RWPE2 (cell line): ENCODE measurements around the gene HMX1.

ENCODE experiments used
- ATAC-seq: fragments of 200-7000 bp; cut with Tn5 transposase; 3 replicates; pipeline ENCODE4 v1.9.1; 2021; ENCODE audit warnings: low read depth
- DNase-seq: peaks from one replicate; pipeline ENCODE4 v3.0.0-alpha.2; 2020; ENCODE audit warnings: low spot score
- H3K27ac ChIP-seq: fragments of 450-650 bp; 2 replicates; pipeline ENCODE4 v1.5.1; 2017; ENCODE audit warnings: mild to moderate bottlenecking; ENCODE audit not compliant: poor library complexity, severe bottlenecking
- H3K27me3 ChIP-seq: fragments of 250-450 bp; sonication (Bioruptor Pico); 2 replicates; pipeline ENCODE4 v1.5.1; 2021; ENCODE audit warnings: mild to moderate bottlenecking, moderate library complexity; ENCODE audit not compliant: insufficient read depth, poor library complexity, severe bottlenecking
- H3K36me3 ChIP-seq: fragments of 250-450 bp; sonication (Bioruptor Pico); 2 replicates; pipeline ENCODE4 v1.5.1; 2020; ENCODE audit warnings: low read depth, mild to moderate bottlenecking, moderate library complexity
- H3K4me1 ChIP-seq: fragments of 250-450 bp; sonication (Bioruptor Pico); 2 replicates; pipeline ENCODE4 v1.5.1; 2021; ENCODE audit warnings: mild to moderate bottlenecking, moderate library complexity; ENCODE audit not compliant: insufficient read depth, poor library complexity, severe bottlenecking
- H3K4me3 ChIP-seq: fragments of 250-450 bp; sonication (Bioruptor Pico); 2 replicates; pipeline ENCODE4 v1.5.1; 2021; ENCODE audit warnings: mild to moderate bottlenecking, moderate library complexity; ENCODE audit not compliant: severe bottlenecking
- H3K9me3 ChIP-seq: fragments of 250-450 bp; sonication (Bioruptor Pico); 2 replicates; pipeline ENCODE4 v1.5.1; 2021; ENCODE audit warnings: mild to moderate bottlenecking, moderate library complexity; ENCODE audit not compliant: severe bottlenecking
- CTCF ChIP-seq: fragments of 450-650 bp; IDR thresholded peaks from one replicate; pipeline ENCODE4 v1.5.1; 2017; ENCODE audit warnings: mild to moderate bottlenecking, moderate library complexity; ENCODE audit not compliant: poor library complexity, severe bottlenecking

Gene HMX1

GRCh38 chr4:8840816-8841455 lies 30.7 kb downstream of the HMX1 start:
- H3K27me3 ChIP-seq: peaks cover 7% of the 10 kb centered on the region
- no peaks in the 10 kb centered on the region for H3K4me1 ChIP-seq
- DNase-seq (peak; percentile 34), ATAC-seq (no peak)
- H3K9me3 ChIP-seq: no peaks in the 10 kb centered on the region
- no peak for TF ChIP-seq CTCF
- no peaks in the 10 kb centered on the region for H3K36me3 ChIP-seq
- no peak overlapping the region for H3K4me3 ChIP-seq
- H3K27ac ChIP-seq: no peak overlapping the region

- ATAC-seq: no peak
- TF ChIP-seq CTCF: no peak
Measured at GRCh38 chr4:8840006-8840793, 31.4 kb downstream of the HMX1 start.

GRCh38 chr4:8838961-8839431 lies 32.6 kb downstream of the HMX1 start:
- no peak for TF ChIP-seq CTCF
- ATAC-seq: no peak
- no peaks in the 10 kb centered on the region for H3K9me3 ChIP-seq

More at GRCh38 chr4:8840006-8840793, 31.4 kb downstream of the HMX1 start:
- Histone ChIP-seq H3K4me1 (no peaks in the 10 kb centered on the region), H3K27me3 (peaks cover 7% of the 10 kb centered on the region), H3K36me3 (no peaks in the 10 kb centered on the region), H3K9me3 (no peaks in the 10 kb centered on the region), H3K4me3 (no peak overlapping the region), H3K27ac (no peak overlapping the region)
- peak; percentile 45 for DNase-seq

GRCh38 chr4:8838296-8838960 lies 33.2 kb downstream of the HMX1 start:
- peaks cover 7% of the 10 kb centered on the region for H3K27me3 ChIP-seq
- no peak for TF ChIP-seq CTCF
- H3K36me3 ChIP-seq: no peaks in the 10 kb centered on the region
- no peak for DNase-seq
- H3K4me3 ChIP-seq: no peak overlapping the region
- H3K4me1 ChIP-seq: no peaks in the 10 kb centered on the region
- H3K27ac ChIP-seq: no peak overlapping the region
- H3K9me3 ChIP-seq: no peaks in the 10 kb centered on the region
- ATAC-seq: no peak

More at GRCh38 chr4:8838961-8839431, 32.6 kb downstream of the HMX1 start:
- peak; percentile 41 for DNase-seq
- Histone ChIP-seq H3K36me3 (no peaks in the 10 kb centered on the region), H3K4me1 (no peaks in the 10 kb centered on the region), H3K4me3 (no peak overlapping the region), H3K27ac (no peak overlapping the region), H3K27me3 (peaks cover 7% of the 10 kb centered on the region)
